ENCODE results near the gene RYR1. TPM values are rescaled to one million over a fixed set of nuclear protein-coding genes. Genes with fewer than 3 reads are reported as not detected.

Gene RYR1
- total RNA-seq, 6 experiments from 2014 or later: not detected

DNA sequence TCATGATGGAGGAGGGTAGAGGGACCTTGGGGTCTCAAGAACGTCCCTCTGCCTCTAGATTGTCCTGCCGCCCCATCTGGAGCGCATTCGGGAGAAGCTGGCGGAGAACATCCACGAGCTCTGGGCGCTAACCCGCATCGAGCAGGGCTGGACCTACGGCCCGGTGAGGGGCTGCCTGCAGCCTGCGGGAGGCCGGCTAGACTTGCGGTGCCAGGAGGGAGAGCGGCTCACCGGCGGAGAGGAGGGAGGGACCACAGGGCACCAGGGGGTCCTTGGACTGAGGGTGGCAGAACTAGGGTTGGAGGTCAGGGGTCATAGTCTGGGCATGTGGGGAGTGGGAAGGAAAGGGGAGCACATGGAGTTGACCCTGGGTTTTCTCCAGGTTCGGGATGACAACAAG is 29.9 kb downstream of the RYR1 start:
- no peak for DNase-seq
- H3K4me1 Mint-ChIP-seq (ENCODE audit: low read depth): no peaks in the 10 kb centered on the region
- no peaks in the 10 kb centered on the region; the same call in 1 of the 2 replicates for H3K36me3 Mint-ChIP-seq (ENCODE audit: low read depth)
- H3K27me3 Mint-ChIP-seq (ENCODE audit: insufficient read depth): peaks cover 15% of the 10 kb centered on the region
- H3K9me3 Mint-ChIP-seq: peaks cover 21% of the 10 kb centered on the region; the same call in 1 of the 2 replicates
- TF ChIP-seq, protein P1, sequence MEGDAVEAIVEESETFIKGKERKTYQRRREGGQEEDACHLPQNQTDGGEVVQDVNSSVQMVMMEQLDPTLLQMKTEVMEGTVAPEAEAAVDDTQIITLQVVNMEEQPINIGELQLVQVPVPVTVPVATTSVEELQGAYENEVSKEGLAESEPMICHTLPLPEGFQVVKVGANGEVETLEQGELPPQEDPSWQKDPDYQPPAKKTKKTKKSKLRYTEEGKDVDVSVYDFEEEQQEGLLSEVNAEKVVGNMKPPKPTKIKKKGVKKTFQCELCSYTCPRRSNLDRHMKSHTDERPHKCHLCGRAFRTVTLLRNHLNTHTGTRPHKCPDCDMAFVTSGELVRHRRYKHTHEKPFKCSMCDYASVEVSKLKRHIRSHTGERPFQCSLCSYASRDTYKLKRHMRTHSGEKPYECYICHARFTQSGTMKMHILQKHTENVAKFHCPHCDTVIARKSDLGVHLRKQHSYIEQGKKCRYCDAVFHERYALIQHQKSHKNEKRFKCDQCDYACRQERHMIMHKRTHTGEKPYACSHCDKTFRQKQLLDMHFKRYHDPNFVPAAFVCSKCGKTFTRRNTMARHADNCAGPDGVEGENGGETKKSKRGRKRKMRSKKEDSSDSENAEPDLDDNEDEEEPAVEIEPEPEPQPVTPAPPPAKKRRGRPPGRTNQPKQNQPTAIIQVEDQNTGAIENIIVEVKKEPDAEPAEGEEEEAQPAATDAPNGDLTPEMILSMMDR (IDR thresholded peaks at IDR 0.05): no peak
- no peak overlapping the region for H3K27ac Mint-ChIP-seq
- no peak overlapping the region for H3K4me3 Mint-ChIP-seq

GRCh38 chr19:38464421-38465082 is 31.1 kb downstream of the RYR1 start:
- no peak for DNase-seq
- H3K4me3 Mint-ChIP-seq: no peak overlapping the region
- TF ChIP-seq, protein P1 (IDR thresholded peaks at IDR 0.05): no peak
- H3K36me3 Mint-ChIP-seq (ENCODE audit: low read depth): no peaks in the 10 kb centered on the region; the same call in 1 of the 2 replicates
- peaks cover 18% of the 10 kb centered on the region; the same call in 1 of the 2 replicates for H3K9me3 Mint-ChIP-seq
- H3K4me1 Mint-ChIP-seq (ENCODE audit: low read depth): no peaks in the 10 kb centered on the region
- peaks cover 15% of the 10 kb centered on the region for H3K27me3 Mint-ChIP-seq (ENCODE audit: insufficient read depth)
- no peak overlapping the region for H3K27ac Mint-ChIP-seq

DNA sequence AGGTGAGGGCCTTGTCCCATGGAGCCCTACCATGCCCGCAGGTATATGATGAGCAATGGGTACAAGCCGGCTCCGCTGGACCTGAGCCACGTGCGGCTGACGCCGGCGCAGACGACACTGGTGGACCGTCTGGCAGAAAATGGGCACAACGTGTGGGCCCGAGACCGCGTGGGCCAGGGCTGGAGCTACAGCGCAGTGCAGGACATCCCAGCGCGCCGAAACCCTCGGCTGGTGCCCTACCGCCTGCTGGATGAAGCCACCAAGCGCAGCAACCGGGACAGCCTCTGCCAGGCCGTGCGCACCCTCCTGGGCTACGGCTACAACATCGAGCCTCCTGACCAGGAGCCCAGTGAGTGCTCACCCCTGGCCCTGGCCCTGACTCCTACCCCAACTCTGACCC is 32.6 kb downstream of the RYR1 start:
- TF ChIP-seq, protein P1 (IDR thresholded peaks at IDR 0.05): no peak
- H3K27me3 Mint-ChIP-seq (ENCODE audit: insufficient read depth): peaks cover 21% of the 10 kb centered on the region
- no peak overlapping the region for H3K4me3 Mint-ChIP-seq
- H3K27ac Mint-ChIP-seq: no peak overlapping the region
- DNase-seq: no peak
- peaks cover 17% of the 10 kb centered on the region; the same call in 1 of the 2 replicates for H3K9me3 Mint-ChIP-seq
- H3K4me1 Mint-ChIP-seq (ENCODE audit: low read depth): no peaks in the 10 kb centered on the region
- no peaks in the 10 kb centered on the region; the same call in 1 of the 2 replicates for H3K36me3 Mint-ChIP-seq (ENCODE audit: low read depth)

- H3K36me3 Mint-ChIP-seq (ENCODE audit: low read depth): no peaks in the 10 kb centered on the region; the same call in 1 of the 2 replicates
- TF ChIP-seq, protein P1 (IDR thresholded peaks at IDR 0.05): no peak
- H3K27ac Mint-ChIP-seq: no peak overlapping the region
- H3K9me3 Mint-ChIP-seq: peaks cover 17% of the 10 kb centered on the region; the same call in 1 of the 2 replicates
- no peak for DNase-seq
- peaks cover 24% of the 10 kb centered on the region for H3K27me3 Mint-ChIP-seq (ENCODE audit: insufficient read depth)
- H3K4me1 Mint-ChIP-seq (ENCODE audit: low read depth): no peaks in the 10 kb centered on the region
- no peak overlapping the region for H3K4me3 Mint-ChIP-seq
These were observed 34.3 kb downstream of the RYR1 start for GRCh38 chr19:38467541-38468525.

- TF ChIP-seq, protein P1 (IDR thresholded peaks at IDR 0.05): no peak
- no peak overlapping the region for H3K27ac Mint-ChIP-seq
- H3K36me3 Mint-ChIP-seq (ENCODE audit: low read depth): no peaks in the 10 kb centered on the region; the same call in 1 of the 2 replicates
These were observed 35.7 kb downstream of the RYR1 start for GRCh38 chr19:38469151-38469550.

More at GRCh38 chr19:38469151-38469550, 35.7 kb downstream of the RYR1 start:
- DNase-seq: no peak
- Mint-ChIP-seq H3K4me1 (ENCODE audit: low read depth) (no peaks in the 10 kb centered on the region), H3K9me3 (peaks cover 16% of the 10 kb centered on the region; the same call in 1 of the 2 replicates), H3K27me3 (ENCODE audit: insufficient read depth) (peaks cover 24% of the 10 kb centered on the region), H3K4me3 (no peak overlapping the region)

All from HFFc6 (cell line).